ENCODE measurements around the gene SNAP47.
A peak's percentile ranks its signal among the peaks of the same experiment; 100 is the strongest.

The SNAP47 gene

GRCh38 chr1:227785094-227785804 lies 50.0 kb downstream of the SNAP47 start:
- H3K9me3 ChIP-seq (ENCODE audit: control extremely low read depth in 1 of 5, control insufficient read depth in 4 of 5, insufficient read depth in 2 of 5, low read depth in 1 of 5, low read length in 4 of 5), result no peaks in the 10 kb centered on the region
- no peak overlapping the region for H3K27ac ChIP-seq (ENCODE audit: insufficient read depth in 1 of 2, low read depth in 1 of 2, low read length in 2 of 2, poor library complexity in 1 of 2, severe bottlenecking in 2 of 2)
- no peak overlapping the region for H3K4me3 ChIP-seq (ENCODE audit: control insufficient read depth in 1 of 7, extremely low read depth in 1 of 7, insufficient read depth in 4 of 7, low read depth in 2 of 7, low read length in 6 of 7)
- 88% methylated on average over 13 of the region's 13 CpGs for WGBS (ENCODE audit: insufficient coverage)
- H3K27me3 ChIP-seq (replicated peaks in 2 of 5; ENCODE audit: control insufficient read depth in 4 of 5, insufficient read depth in 5 of 5, low read length in 4 of 5), result peaks cover 0 to 29% (median 20%) of the 10 kb centered on the region in 5 experiments
- peak in 2 of 3 donors; percentile 62 to 68 for DNase-seq
- peaks cover 0 to 25% (median 21%) of the 10 kb centered on the region in 4 experiments for H3K4me1 ChIP-seq (ENCODE audit: control extremely low read depth in 1 of 4, control insufficient read depth in 4 of 4, insufficient read depth in 4 of 4, low read length in 3 of 4)
- ChIA-PET CTCF (interaction anchor here (1.2 kb wide), 1 partner anchor 10 kb away, joined by 3 read pairs; no protein-coding TSS in a partner anchor), POLR2A (no interaction called here)
- H3K36me3 ChIP-seq (ENCODE audit: control insufficient read depth in 4 of 4, insufficient read depth in 4 of 4, low read length in 3 of 4), result peaks cover 0 to 15% (median 0%) of the 10 kb centered on the region in 4 experiments

- 80% methylated on average over 16 of the region's 19 CpGs for WGBS (ENCODE audit: insufficient coverage)
- Histone ChIP-seq H3K27ac (ENCODE audit: insufficient read depth in 1 of 2, low read depth in 1 of 2, low read length in 2 of 2, poor library complexity in 1 of 2, severe bottlenecking in 2 of 2) (no peak overlapping the region), H3K4me1 (ENCODE audit: control extremely low read depth in 1 of 4, control insufficient read depth in 4 of 4, insufficient read depth in 4 of 4, low read length in 3 of 4) (peaks cover 0 to 25% (median 21%) of the 10 kb centered on the region in 4 experiments), H3K36me3 (ENCODE audit: control insufficient read depth in 4 of 4, insufficient read depth in 4 of 4, low read length in 3 of 4) (peaks cover 0 to 7% (median 0%) of the 10 kb centered on the region in 4 experiments), H3K9me3 (ENCODE audit: control extremely low read depth in 1 of 5, control insufficient read depth in 4 of 5, insufficient read depth in 2 of 5, low read depth in 1 of 5, low read length in 4 of 5) (no peaks in the 10 kb centered on the region), H3K4me3 (ENCODE audit: control insufficient read depth in 1 of 7, extremely low read depth in 1 of 7, insufficient read depth in 4 of 7, low read depth in 2 of 7, low read length in 6 of 7) (no peak overlapping the region), H3K27me3 (replicated peaks in 2 of 5; ENCODE audit: control insufficient read depth in 4 of 5, insufficient read depth in 5 of 5, low read length in 4 of 5) (peaks cover 0 to 29% (median 20%) of the 10 kb centered on the region in 5 experiments)
- DNase-seq, result no peak
- CTCF ChIA-PET, result interaction anchor here (1.2 kb wide), 1 partner anchor 9 kb away, joined by 3 read pairs; no protein-coding TSS in a partner anchor
- POLR2A ChIA-PET, result no interaction called here
Measured at GRCh38 chr1:227785805-227786671, 50.8 kb downstream of the SNAP47 start.

- 37% methylated on average over 36 of the region's 45 CpGs for WGBS (ENCODE audit: insufficient coverage)
- ChIA-PET CTCF (interaction anchor here (1.2 kb wide), 1 partner anchor 8 kb away, joined by 3 read pairs; no protein-coding TSS in a partner anchor), POLR2A (no interaction called here)
- Histone ChIP-seq H3K9me3 (ENCODE audit: control extremely low read depth in 1 of 5, control insufficient read depth in 4 of 5, insufficient read depth in 2 of 5, low read depth in 1 of 5, low read length in 4 of 5) (no peaks in the 10 kb centered on the region), H3K36me3 (ENCODE audit: control insufficient read depth in 4 of 4, insufficient read depth in 4 of 4, low read length in 3 of 4) (peaks cover 0 to 4% (median 0%) of the 10 kb centered on the region in 4 experiments), H3K27me3 (replicated peaks in 2 of 5; ENCODE audit: control insufficient read depth in 4 of 5, insufficient read depth in 5 of 5, low read length in 4 of 5) (peaks cover 0 to 29% (median 20%) of the 10 kb centered on the region in 5 experiments), H3K4me1 (ENCODE audit: control extremely low read depth in 1 of 4, control insufficient read depth in 4 of 4, insufficient read depth in 4 of 4, low read length in 3 of 4) (peaks cover 0 to 25% (median 21%) of the 10 kb centered on the region in 4 experiments), H3K27ac (ENCODE audit: insufficient read depth in 1 of 2, low read depth in 1 of 2, low read length in 2 of 2, poor library complexity in 1 of 2, severe bottlenecking in 2 of 2) (no peak overlapping the region), H3K4me3 (ENCODE audit: control insufficient read depth in 1 of 7, extremely low read depth in 1 of 7, insufficient read depth in 4 of 7, low read depth in 2 of 7, low read length in 6 of 7) (peak overlapping the region; percentile 29 to 83 (median 70))
- DNase-seq, result peak in 2 of 3 donors; percentile 28 to 48
Measured at GRCh38 chr1:227786673-227787512, 51.7 kb downstream of the SNAP47 start.

GRCh38 chr1:227787513-227788270 lies 52.5 kb downstream of the SNAP47 start:
- H3K27ac ChIP-seq (ENCODE audit: insufficient read depth in 1 of 2, low read depth in 1 of 2, low read length in 2 of 2, poor library complexity in 1 of 2, severe bottlenecking in 2 of 2), result no peak overlapping the region
- H3K27me3 ChIP-seq (replicated peaks in 2 of 5; ENCODE audit: control insufficient read depth in 4 of 5, insufficient read depth in 5 of 5, low read length in 4 of 5), result peaks cover 0 to 29% (median 20%) of the 10 kb centered on the region in 5 experiments
- CTCF ChIA-PET, result interaction anchor here (1.3 kb wide), 1 partner anchor 45 kb away, joined by 3 read pairs; no protein-coding TSS in a partner anchor
- H3K4me1 ChIP-seq (ENCODE audit: control extremely low read depth in 1 of 4, control insufficient read depth in 4 of 4, insufficient read depth in 4 of 4, low read length in 3 of 4), result peaks cover 0 to 25% (median 21%) of the 10 kb centered on the region in 4 experiments
- under 1% methylated on average over 48 of the region's 60 CpGs for WGBS (ENCODE audit: insufficient coverage)
- POLR2A ChIA-PET, result no interaction called here
- H3K36me3 ChIP-seq (ENCODE audit: control insufficient read depth in 4 of 4, insufficient read depth in 4 of 4, low read length in 3 of 4), result no peaks in the 10 kb centered on the region
- peak; percentile 94 to 97 (median 97) for DNase-seq
- H3K9me3 ChIP-seq (ENCODE audit: control extremely low read depth in 1 of 5, control insufficient read depth in 4 of 5, insufficient read depth in 2 of 5, low read depth in 1 of 5, low read length in 4 of 5), result no peaks in the 10 kb centered on the region
- peak overlapping the region; percentile 29 to 83 (median 73) for H3K4me3 ChIP-seq (ENCODE audit: control insufficient read depth in 1 of 7, extremely low read depth in 1 of 7, insufficient read depth in 4 of 7, low read depth in 2 of 7, low read length in 6 of 7)

GRCh38 chr1:227788271-227789083 lies 53.2 kb downstream of the SNAP47 start:
- DNase-seq, result no peak
- ChIA-PET CTCF (interaction anchor here (1.3 to 1.9 kb wide), 2 partner anchors 26 to 46 kb away, joined by 3 to 7 read pairs; no protein-coding TSS in a partner anchor), POLR2A (no interaction called here)
- H3K36me3 ChIP-seq (ENCODE audit: control insufficient read depth in 4 of 4, insufficient read depth in 4 of 4, low read length in 3 of 4), result no peaks in the 10 kb centered on the region
- peaks cover 0 to 29% (median 20%) of the 10 kb centered on the region in 5 experiments for H3K27me3 ChIP-seq (replicated peaks in 2 of 5; ENCODE audit: control insufficient read depth in 4 of 5, insufficient read depth in 5 of 5, low read length in 4 of 5)
- H3K9me3 ChIP-seq (ENCODE audit: control extremely low read depth in 1 of 5, control insufficient read depth in 4 of 5, insufficient read depth in 2 of 5, low read depth in 1 of 5, low read length in 4 of 5), result no peaks in the 10 kb centered on the region
- no peak overlapping the region for H3K27ac ChIP-seq (ENCODE audit: insufficient read depth in 1 of 2, low read depth in 1 of 2, low read length in 2 of 2, poor library complexity in 1 of 2, severe bottlenecking in 2 of 2)
- peak overlapping the region; percentile 44 to 83 (median 61) for H3K4me3 ChIP-seq (ENCODE audit: control insufficient read depth in 1 of 7, extremely low read depth in 1 of 7, insufficient read depth in 4 of 7, low read depth in 2 of 7, low read length in 6 of 7)
- under 1% methylated on average over 44 of the region's 68 CpGs for WGBS (ENCODE audit: insufficient coverage)
- H3K4me1 ChIP-seq (ENCODE audit: control extremely low read depth in 1 of 4, control insufficient read depth in 4 of 4, insufficient read depth in 4 of 4, low read length in 3 of 4), result peaks cover 0 to 25% (median 21%) of the 10 kb centered on the region in 4 experiments
